HepG2 (cell line): ENCODE measurements around the gene MACROH2A1. TPM values are rescaled to one million over a fixed set of nuclear protein-coding genes. Genes with fewer than 3 reads are reported as not detected.
A peak's percentile ranks its signal among the peaks of the same experiment; 100 is the strongest.

ENCODE experiments used
- ATAC-seq: fragments of 200-7000 bp; cut with Tn5 transposase; 3 replicates; pipeline ENCODE4 v1.9.1; 2020; ENCODE audit warnings: mild to moderate bottlenecking, moderate library complexity
- BruUV-seq: library from RNA; stranded (reverse); fragments of 400-500 nt; replicated peaks from 2 replicates; lab custom pipeline; 2021; lab: Mats Ljungman, UMichigan
- CTCF ChIA-PET: fragments of 300-600 bp; formaldehyde crosslinking; extraction: SDS; loops from one replicate; lab custom pipeline; 2021; ENCODE audit warnings: low total read pairs, inconsistent platforms, low intra/inter-chr PET ratio; lab: Yijun Ruan, JAX
- POLR2A ChIA-PET: fragments of 350-600 bp; sonication (Branson Sonifier 250); formaldehyde crosslinking; loops from one replicate; lab custom pipeline; 2020; ENCODE audit warnings: antibody characterized with exemption, inconsistent platforms; lab: Yijun Ruan, JAX
- DNase-seq: peaks from one replicate; pipeline ENCODE4 v3.0.0-alpha.2; 2015; ENCODE audit warnings: low spot score
- FAIRE-seq: peaks from 3 replicates; lab custom pipeline; 2011; peaks lifted over from hg19 to GRCh38; lab: Jason Lieb, UNC
- H2AFZ ChIP-seq: one replicate; pipeline ENCODE4 v1.6.1; 2011; ENCODE audit warnings: low read length, inconsistent platforms
- H3K27ac ChIP-seq: fragments of 300-600 bp; 3 replicates; pipeline ENCODE4 v1.8.0; 2011; ENCODE audit warnings: mixed run types, mild to moderate bottlenecking, mixed read lengths, low read length, inconsistent platforms; ENCODE audit not compliant: insufficient read depth; ENCODE audit errors: extremely low read length
- H3K27me3 ChIP-seq, 2 experiments: fragments of 200-600 bp in 1 of 2; 2 replicates in 1 of 2; 3 replicates in 1 of 2; pipeline versions ENCODE4 v1.6.0 to v1.8.0; 2011; ENCODE audit warnings: low read length in 2 of 2, mild to moderate bottlenecking in 2 of 2, moderate library complexity in 2 of 2, inconsistent platforms in 1 of 2; ENCODE audit not compliant: insufficient read depth in 2 of 2, control insufficient read depth in 1 of 2
- H3K36me3 ChIP-seq, 2 experiments: fragments of 200-600 bp in 1 of 2; replicated peaks in 1 of 2; 2 replicates in 1 of 2; 3 replicates in 1 of 2; pipeline versions ENCODE4 v1.5.1 to v1.8.0; 2011; ENCODE audit warnings: low read length in 2 of 2, inconsistent platforms in 1 of 2; ENCODE audit not compliant: insufficient read depth in 2 of 2, control insufficient read depth in 1 of 2
- H3K4me1 ChIP-seq: 2 replicates; pipeline ENCODE4 v1.5.1; 2012; ENCODE audit warnings: low read length, inconsistent platforms; ENCODE audit not compliant: insufficient read depth
- H3K4me2 ChIP-seq: 2 replicates; pipeline ENCODE4 v1.6.0; 2011; ENCODE audit warnings: low read depth, low read length, inconsistent platforms
- H3K4me3 ChIP-seq, 3 experiments: fragments of 200-600 bp in 1 of 3; sonication (generic), shearing (Covaris generic) in 1 of 3; replicated peaks in 1 of 3; 2 replicates each; pipeline ENCODE4 v1.5.1; 2011 to 2016; ENCODE audit warnings: low read length in 3 of 3, inconsistent platforms in 2 of 3, low read depth in 2 of 3, mild to moderate bottlenecking in 2 of 3, control low read depth in 1 of 3, mixed read lengths in 1 of 3; ENCODE audit not compliant: insufficient read depth in 1 of 3
- H3K79me2 ChIP-seq: one replicate; pipeline ENCODE4 v1.6.1; 2011; ENCODE audit warnings: low read length, inconsistent platforms; ENCODE audit not compliant: insufficient read depth
- H3K9ac ChIP-seq: 2 replicates; pipeline ENCODE4 v1.6.0; 2011; ENCODE audit warnings: mild to moderate bottlenecking, low read depth, low read length, inconsistent platforms; ENCODE audit not compliant: insufficient read depth
- H3K9me3 ChIP-seq: 2 replicates; pipeline ENCODE4 v1.5.1; 2012; ENCODE audit warnings: mild to moderate bottlenecking, low read length
- H4K20me1 ChIP-seq: 2 replicates; pipeline ENCODE4 v1.6.0; 2011; ENCODE audit warnings: inconsistent platforms, mild to moderate bottlenecking, low read length, moderate library complexity; ENCODE audit not compliant: insufficient read depth
- ARID3A ChIP-seq: IDR thresholded peaks from 2 replicates; pipeline ENCODE4 v1.6.1; 2012; ENCODE audit warnings: low read depth, low read length, improper control_type of control experiment
- CHCHD3 ChIP-seq: sonication (generic); formaldehyde crosslinking; IDR thresholded peaks from 2 replicates; pipeline ENCODE4 v1.8.0; 2022; ENCODE audit warnings: mild to moderate bottlenecking, missing genetic modification reagents, moderate library complexity
- CREB3 ChIP-seq: sonication (generic); formaldehyde crosslinking; IDR thresholded peaks from 2 replicates; pipeline ENCODE4 v1.5.0; 2020; ENCODE audit warnings: missing genetic modification reagents
- DMAP1 ChIP-seq: IDR thresholded peaks from 2 replicates; pipeline ENCODE4 v1.6.1; 2016
- DZIP1 ChIP-seq: sonication (generic); formaldehyde crosslinking; IDR thresholded peaks from 2 replicates; pipeline ENCODE4 v1.5.0; 2020; ENCODE audit warnings: mild to moderate bottlenecking, missing genetic modification reagents
- GTF3A ChIP-seq: sonication (generic); formaldehyde crosslinking; conservative IDR thresholded peaks from 2 replicates; pipeline ENCODE4 v1.4.0; 2020; ENCODE audit warnings: mild to moderate bottlenecking, missing genetic modification reagents
- NFE2L2 ChIP-seq: fragments of 150-350 bp; IDR thresholded peaks from 2 replicates; pipeline ENCODE4 v1.6.1; 2014; ENCODE audit warnings: low read length
- NFYB ChIP-seq: sonication (generic); formaldehyde crosslinking; IDR thresholded peaks from 2 replicates; pipeline ENCODE4 v1.4.0; 2020; ENCODE audit warnings: missing genetic modification reagents
- RBFOX2 ChIP-seq: fragments of 200-400 bp; formaldehyde crosslinking; IDR thresholded peaks from 2 replicates; pipeline ENCODE4 v1.6.1; 2017; ENCODE audit warnings: low read depth, mild to moderate bottlenecking, low read length
- RXRB ChIP-seq: IDR thresholded peaks from 2 replicates; pipeline ENCODE4 v1.6.1; 2016; ENCODE audit warnings: borderline replicate concordance, missing genetic modification reagents, missing compliant biosample characterization
- SAP130 ChIP-seq: IDR thresholded peaks from 2 replicates; pipeline ENCODE4 v1.6.1; 2016; ENCODE audit warnings: low read depth
- SCMH1 ChIP-seq: sonication (generic); formaldehyde crosslinking; IDR thresholded peaks from 2 replicates; pipeline ENCODE4 v1.9.0; 2021; ENCODE audit warnings: missing genetic modification reagents, mild to moderate bottlenecking, borderline replicate concordance
- SMARCC2 ChIP-seq: fragments of 450-650 bp; IDR thresholded peaks from 2 replicates; pipeline ENCODE4 v1.6.1; 2017; ENCODE audit warnings: antibody characterized with exemption, mild to moderate bottlenecking
- ZNF414 ChIP-seq: sonication (generic); formaldehyde crosslinking; IDR thresholded peaks from 2 replicates; pipeline ENCODE4 v1.5.0; 2020; ENCODE audit warnings: missing genetic modification reagents
- ZNF703 ChIP-seq: sonication (generic); formaldehyde crosslinking; IDR thresholded peaks from 2 replicates; pipeline ENCODE4 v1.5.1; 2020; ENCODE audit warnings: missing genetic modification reagents, mild to moderate bottlenecking, moderate library complexity, borderline replicate concordance
- ZNF737 ChIP-seq: sonication (generic); formaldehyde crosslinking; IDR thresholded peaks from 2 replicates; pipeline ENCODE4 v1.5.0; 2020; ENCODE audit warnings: missing genetic modification reagents, mild to moderate bottlenecking, borderline replicate concordance
- in situ Hi-C: cut with HindIII; loops from 2 replicates; pipeline ENCODE4 v1.10.0; 2017; ENCODE audit warnings: low pct_unique_long_range_greater_than_20kb; ENCODE audit not compliant: extremely low pct_ligation_motif_present
- intact Hi-C: fragments of 100-400 bp; cut with micrococcal nuclease; formaldehyde crosslinking; loops from one replicate; pipeline ENCODE4 v1.10.0; 2022; ENCODE audit not compliant: unreplicated experiment
- polyA plus RNA-seq, 8 experiments: library from polyadenylated mRNA; depleted of rRNA in 3 of 8; stranded (reverse) in 7 of 8; unstranded in 1 of 8; fragments of >200 nt; fragmentation: Illumina TruSeq in 4 of 8; extraction: Trizol in 4 of 8; gene quantifications; 2 replicates each; pipeline versions ENCODE4 v1.2.1 to v1.2.3, GENCODE V29; 2011 to 2016; ENCODE audit warnings: low read depth in 4 of 8, missing spikeins in 1 of 8, mixed read lengths in 1 of 8; ENCODE audit not compliant: insufficient read depth in 1 of 8
- total RNA-seq, 5 experiments: library from RNA; depleted of rRNA; stranded (reverse); fragments of >200 nt; fragmentation: Illumina TruSeq; extraction: Trizol; gene quantifications; 2 replicates each; pipeline ENCODE4 v1.2.3, GENCODE V29; 2016; ENCODE audit warnings: low read depth in 1 of 5
- TF ChIP-seq, protein P1 (sequence below): sonication (generic); formaldehyde crosslinking; IDR thresholded peaks from 2 replicates; pipeline ENCODE4 v1.9.0; 2021; ENCODE audit warnings: missing genetic modification reagents, mild to moderate bottlenecking, borderline replicate concordance

The MACROH2A1 gene
- total and polyA plus RNA-seq, 2 of the 13 experiments (the other 11 are each of a cell fraction or from before 2014, with no cell fraction given): 69.1 to 158 TPM

- TF ChIP-seq DZIP1 (CRISPR knock-in tag) (no peak), NFYB (CRISPR knock-in tag) (no peak)
Observed at GRCh38 chr5:135388860-135389435, 10.1 kb downstream of the MACROH2A1 start (continued).

DNA sequence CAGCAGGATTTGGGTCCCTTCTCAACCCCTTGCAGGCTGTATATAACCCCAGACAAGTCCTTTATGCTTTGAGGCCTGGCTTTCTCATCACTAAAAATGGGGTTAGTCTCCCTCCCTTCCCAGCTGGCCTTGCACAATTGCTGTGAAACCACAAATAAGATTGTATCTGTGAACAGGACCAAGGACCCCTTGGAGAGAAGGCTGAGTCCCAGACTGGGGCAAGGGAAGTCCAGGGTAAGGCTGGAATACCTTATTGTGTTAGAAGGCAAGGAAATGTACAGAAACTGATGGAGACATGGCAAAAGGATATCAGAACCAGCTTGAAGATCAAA, 11.4 kb downstream of the MACROH2A1 start:
- Histone ChIP-seq H3K79me2 (peaks cover 46% of the 10 kb centered on the region), H3K4me2 (no peak overlapping the region), H3K27me3 (no peaks in the 10 kb centered on the region), H2AFZ (no peak overlapping the region), H3K9me3 (no peaks in the 10 kb centered on the region), H3K27ac (no peak overlapping the region), H3K4me1 (peaks cover 17% of the 10 kb centered on the region), H3K4me3 (no peak overlapping the region), H3K36me3 (peaks cover 43 to 95% of the 10 kb centered on the region in 2 experiments), H3K9ac (no peak overlapping the region), H4K20me1 (peaks cover 19% of the 10 kb centered on the region)
- POLR2A ChIA-PET: no interaction called here
- ATAC-seq (no peak), DNase-seq (no peak), FAIRE-seq (no peak)
- CTCF ChIA-PET: no interaction called here
- intact Hi-C loops: no loop called here
- TF ChIP-seq NFE2L2: no peak
- TF ChIP-seq CHCHD3: no peak
- no peak for TF ChIP-seq ZNF414 (CRISPR knock-in tag)
- TF ChIP-seq GTF3A (CRISPR knock-in tag): no peak
- no peak for TF ChIP-seq RXRB (CRISPR knock-in tag)
- TF ChIP-seq ZNF737 (CRISPR knock-in tag): no peak
- TF ChIP-seq, protein P1, sequence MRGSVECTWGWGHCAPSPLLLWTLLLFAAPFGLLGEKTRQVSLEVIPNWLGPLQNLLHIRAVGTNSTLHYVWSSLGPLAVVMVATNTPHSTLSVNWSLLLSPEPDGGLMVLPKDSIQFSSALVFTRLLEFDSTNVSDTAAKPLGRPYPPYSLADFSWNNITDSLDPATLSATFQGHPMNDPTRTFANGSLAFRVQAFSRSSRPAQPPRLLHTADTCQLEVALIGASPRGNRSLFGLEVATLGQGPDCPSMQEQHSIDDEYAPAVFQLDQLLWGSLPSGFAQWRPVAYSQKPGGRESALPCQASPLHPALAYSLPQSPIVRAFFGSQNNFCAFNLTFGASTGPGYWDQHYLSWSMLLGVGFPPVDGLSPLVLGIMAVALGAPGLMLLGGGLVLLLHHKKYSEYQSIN (CRISPR knock-in tag): no peak
- TF ChIP-seq ZNF703: no peak
- no peak for TF ChIP-seq CREB3 (CRISPR knock-in tag)
- no peak for TF ChIP-seq SAP130 (CRISPR knock-in tag)
- TF ChIP-seq SCMH1 (CRISPR knock-in tag): no peak
- TF ChIP-seq RBFOX2: no peak
- no peak for TF ChIP-seq ARID3A
- TF ChIP-seq DMAP1 (CRISPR knock-in tag): no peak
- no peak for TF ChIP-seq SMARCC2
- TSS peak; percentile 4 for BruUV-seq
- in situ Hi-C loops: no loop called here
